HG03565 (cell line): ENCODE measurements around the gene MAT1A.

ENCODE experiments used
- ATAC-seq: cut with Tn5 transposase; IDR thresholded peaks from one replicate; pipeline ENCODE4 v1.9.1; 2021; ENCODE audit warnings: mild to moderate bottlenecking, moderate library complexity; ENCODE audit not compliant: unreplicated experiment

MAT1A gene

DNA sequence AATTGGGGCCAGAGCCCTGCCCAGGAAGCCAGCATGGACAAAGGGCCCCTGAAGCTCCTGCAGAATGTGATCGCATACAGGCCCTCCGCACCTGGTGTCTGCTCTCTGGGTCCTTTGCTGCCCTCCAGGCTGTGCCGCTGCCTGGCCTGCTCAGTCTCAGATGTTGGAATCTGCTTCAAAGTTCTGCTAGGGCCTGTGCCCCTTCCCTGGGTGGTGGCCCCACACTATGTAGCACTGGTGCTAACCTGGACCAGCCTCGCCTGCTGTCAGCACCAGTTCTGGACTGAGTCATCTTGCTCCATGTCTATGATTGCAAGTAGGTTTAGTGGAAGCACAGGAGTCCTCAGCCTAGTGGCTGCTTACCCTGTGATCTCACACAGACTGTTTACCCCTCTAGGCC, 6.3 kb downstream of the MAT1A start:
- no peak for ATAC-seq

DNA sequence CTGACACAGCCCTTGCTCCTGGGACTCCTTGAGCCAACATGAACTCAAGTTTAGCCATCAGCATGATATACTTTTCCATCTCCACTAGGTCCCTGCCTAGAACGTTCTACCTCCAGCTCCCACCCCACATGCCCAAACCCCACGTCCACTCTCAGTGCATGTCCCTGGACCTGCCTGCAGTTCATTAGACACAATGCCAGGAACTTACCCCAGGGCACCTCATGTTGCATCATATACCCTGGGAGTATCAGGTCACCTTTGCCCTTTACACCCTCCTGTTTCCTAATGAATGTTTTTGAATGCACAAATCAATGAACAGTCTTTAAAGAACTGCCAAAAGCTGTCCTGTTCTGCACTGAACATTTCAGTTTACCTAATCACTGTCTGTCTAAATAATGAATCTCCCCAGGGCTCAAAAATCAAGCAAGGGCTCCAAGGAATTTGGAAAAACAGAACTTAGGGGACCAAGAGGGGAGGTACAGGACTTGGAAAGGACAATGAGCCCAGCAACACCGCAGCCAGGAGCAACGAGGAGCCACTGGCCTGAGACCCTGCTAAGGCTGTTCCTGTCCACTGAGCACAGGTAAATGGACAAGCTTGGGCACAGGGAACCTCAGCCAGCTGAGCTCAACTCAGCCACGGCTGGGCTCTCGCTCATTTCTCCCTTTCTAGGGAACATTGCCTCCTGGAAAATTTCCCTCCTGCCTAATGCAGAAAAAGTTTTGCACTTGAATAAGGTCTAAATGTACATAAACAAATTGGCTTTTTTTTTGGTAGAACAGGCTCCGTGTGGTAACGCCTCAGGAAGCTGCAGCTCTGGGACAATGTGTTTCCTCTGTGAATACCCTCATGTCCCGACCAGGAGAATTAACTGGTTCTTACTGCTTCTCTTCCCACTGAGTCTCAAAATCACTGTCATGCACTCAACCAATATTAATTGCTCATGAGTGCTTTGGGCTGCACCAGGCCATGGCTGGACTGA, 7.4 kb downstream of the MAT1A start:
- ATAC-seq, result no peak

DNA sequence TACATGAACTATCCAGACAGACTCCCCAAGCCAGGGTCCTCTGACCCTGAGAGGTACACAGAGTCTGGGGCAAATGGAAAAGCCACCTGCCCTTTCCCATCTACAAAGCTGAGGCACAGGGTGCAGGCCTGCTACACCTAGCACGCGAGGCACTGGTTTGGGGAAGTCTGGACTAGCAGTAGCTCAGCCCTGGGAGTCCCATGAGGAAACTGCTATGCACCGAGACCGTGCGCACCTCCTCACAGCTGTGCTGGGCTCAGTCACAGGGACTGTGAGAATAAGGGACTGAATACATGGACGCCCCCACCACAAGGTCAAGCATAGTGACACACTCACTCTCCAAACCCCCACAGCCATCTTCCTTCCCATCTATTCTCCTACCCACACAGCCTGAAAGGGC, 8.2 kb downstream of the MAT1A start:
- ATAC-seq, result no peak

DNA sequence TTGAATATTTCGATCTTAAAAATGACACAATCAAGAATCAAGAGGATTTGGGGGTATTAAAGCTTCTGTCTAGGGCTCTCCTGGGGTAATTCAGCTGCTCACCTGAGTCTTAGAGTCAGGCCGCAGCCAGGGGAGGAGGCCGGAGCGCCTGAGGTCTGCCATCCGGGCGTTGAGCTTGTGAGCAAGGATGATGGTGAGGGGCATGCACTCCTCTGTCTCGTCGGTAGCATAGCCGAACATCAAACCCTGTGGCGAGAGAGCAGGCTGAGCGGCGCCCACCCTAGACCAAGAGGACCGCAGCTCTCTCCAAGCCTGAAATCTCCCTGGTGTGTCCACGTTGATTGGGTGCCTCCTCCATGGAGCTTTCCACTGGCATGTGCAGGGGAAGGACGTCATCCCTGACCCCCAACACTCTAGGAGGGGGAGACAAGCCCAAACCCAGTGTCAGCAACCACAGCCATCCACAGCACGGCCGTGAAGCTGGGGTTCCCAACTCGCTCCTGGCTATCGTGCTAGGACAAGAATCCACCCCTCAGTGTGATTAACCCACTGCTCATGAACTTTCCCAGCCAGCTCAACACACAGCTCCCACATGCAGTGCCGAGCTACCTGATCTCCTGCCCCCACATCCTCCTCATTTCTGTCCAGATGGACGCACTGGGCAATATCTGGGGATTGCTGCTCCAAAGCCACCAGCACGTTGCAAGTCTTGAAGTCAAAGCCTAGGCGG, 9.2 kb downstream of the MAT1A start:
- no peak for ATAC-seq

DNA sequence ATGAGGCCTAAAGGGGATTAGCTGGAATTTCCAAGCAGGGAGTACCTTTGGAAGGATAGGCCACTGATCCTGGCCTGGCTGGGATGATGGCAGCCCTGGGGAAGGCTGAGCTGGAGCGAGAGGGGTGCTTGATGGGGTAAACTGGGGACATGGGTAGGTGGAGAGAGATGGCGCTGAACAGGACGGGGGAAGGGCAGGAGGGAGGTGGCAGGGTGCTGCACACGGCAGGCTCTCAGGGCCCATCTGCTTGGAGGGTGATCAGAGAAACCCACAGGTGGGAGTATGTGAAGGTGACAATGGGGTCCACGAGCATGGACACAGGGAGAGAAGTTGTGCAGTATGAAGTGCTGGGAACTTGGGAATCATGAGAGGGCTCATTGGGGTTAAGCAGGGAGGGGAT, 10.3 kb downstream of the MAT1A start:
- no peak for ATAC-seq

DNA sequence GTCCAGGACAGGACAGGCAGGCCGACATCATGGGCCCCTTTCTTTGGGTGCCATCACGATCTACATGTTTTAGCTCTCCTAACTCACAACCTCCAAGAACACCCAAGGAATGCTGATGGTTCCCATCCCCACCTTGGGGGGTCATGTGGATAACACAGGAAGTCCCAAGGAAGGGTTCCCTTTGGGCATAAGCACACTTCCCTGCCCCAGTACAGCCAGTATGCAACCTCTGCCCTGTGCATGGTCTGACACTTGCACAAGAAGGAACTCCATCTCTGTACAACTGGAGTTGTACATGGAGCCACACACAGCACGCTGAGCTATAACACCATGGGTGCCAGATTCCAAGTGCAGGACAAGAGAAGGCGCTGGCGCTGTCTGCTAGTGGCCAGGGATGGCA, 11.0 kb downstream of the MAT1A start:
- no peak for ATAC-seq

DNA sequence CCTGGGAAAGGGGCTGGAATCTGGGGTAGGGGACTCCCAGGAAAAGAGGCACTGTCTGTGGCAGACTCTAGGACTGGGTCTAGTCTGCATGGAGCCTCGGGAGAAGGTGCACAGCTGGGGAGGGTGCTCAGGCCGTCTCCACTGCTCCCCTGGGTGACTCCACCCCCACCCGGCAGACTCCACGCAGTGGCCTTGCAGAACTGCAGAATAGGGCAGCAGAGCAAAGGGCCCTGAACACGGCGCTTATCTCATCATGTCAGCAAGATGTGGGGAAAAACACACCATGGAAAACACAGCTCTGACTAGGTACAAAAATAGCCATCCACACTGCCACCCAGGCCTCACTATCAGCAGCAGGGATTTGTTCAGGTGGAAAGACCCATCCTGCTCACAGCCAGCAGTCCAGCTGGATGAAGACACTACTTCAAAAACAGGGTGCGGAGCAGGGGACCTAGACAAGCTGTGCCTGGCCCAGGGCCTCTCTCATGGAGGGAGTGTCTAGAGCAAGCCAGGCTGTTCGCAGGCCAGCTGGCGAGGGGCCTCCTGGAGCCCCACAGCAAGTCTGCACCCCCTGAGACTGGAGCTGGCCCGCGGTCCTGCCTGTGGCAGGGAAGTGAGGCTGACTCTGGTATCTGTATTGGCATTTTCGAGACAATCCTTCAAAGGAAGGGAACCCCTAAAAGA, 11.7 kb downstream of the MAT1A start:
- no peak for ATAC-seq

DNA sequence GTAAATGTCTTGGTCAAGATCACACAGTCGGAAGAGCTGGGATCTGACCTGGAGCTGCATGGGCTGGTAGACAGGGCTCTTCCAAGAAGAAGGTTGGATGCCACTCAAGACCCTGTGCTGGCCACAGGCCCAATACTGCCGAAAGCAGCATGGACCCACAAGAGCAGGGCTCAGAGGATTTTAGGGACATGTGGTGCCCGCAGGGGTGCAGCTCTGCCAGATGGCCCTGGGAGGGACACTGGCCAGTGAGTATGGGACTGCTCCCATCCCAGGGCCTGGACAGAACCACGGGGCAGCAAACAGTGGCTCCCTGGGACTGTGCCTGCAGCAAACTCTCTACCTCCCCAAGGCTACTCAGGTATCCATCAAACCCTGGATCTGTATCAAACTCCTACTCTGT, 12.4 kb downstream of the MAT1A start:
- no peak for ATAC-seq

DNA sequence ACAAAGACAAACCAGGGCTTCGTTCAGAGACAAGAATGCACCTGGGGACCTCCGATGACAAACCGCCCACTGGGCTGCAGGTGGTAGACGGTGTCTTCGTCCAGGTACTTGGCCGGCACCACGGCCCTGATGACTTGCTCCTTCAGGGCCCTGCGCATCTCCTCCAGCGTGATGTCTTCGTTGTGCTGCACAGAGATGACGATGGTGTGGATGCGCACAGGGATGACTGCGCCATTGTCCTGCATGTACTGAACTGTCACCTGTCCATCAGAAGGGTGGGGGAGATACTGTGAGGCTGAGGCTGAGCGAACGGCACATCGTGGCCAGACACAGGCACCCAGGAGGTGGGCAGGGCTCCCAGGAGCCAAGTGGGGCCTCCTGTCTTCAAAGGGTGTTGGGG, 13.1 kb downstream of the MAT1A start:
- ATAC-seq, result no peak

DNA sequence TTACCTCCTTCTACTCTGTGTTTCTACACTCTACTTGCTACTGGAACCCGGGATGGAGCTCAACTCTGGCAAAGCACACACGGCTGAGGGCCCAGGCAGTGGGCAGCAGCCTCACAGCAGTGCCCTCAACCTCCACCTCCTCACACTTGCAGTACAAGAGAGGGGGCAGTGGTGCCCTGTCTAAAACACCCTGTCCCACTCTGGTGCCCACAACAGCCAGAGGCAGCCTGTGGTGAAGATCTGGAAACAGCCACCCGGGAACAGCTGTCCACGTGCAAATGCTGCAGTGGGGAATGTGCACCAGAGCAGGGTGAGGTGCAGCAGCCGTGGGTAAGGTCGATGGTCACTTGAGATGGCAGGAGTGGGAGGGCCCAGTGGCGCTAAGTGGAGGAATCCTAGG, 13.7 kb downstream of the MAT1A start:
- ATAC-seq, result no peak

DNA sequence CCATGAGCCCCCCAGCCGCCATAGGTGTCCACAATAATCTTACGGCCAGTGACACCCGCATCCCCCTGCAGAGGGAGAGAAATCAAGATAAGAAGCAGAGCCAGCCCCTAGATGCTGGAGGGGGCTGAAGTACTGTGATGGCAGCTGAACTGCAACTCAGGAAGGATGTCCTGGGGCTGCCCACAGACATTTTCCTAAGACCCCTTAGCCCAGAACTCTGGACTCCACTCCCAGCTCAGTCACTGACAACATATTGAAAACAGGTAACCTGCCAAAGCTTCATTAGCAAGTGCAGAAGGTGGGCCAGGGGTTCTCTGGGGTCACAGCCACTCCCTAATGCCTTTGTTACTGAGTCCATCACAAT, 14.3 kb downstream of the MAT1A start:
- no peak for ATAC-seq

DNA sequence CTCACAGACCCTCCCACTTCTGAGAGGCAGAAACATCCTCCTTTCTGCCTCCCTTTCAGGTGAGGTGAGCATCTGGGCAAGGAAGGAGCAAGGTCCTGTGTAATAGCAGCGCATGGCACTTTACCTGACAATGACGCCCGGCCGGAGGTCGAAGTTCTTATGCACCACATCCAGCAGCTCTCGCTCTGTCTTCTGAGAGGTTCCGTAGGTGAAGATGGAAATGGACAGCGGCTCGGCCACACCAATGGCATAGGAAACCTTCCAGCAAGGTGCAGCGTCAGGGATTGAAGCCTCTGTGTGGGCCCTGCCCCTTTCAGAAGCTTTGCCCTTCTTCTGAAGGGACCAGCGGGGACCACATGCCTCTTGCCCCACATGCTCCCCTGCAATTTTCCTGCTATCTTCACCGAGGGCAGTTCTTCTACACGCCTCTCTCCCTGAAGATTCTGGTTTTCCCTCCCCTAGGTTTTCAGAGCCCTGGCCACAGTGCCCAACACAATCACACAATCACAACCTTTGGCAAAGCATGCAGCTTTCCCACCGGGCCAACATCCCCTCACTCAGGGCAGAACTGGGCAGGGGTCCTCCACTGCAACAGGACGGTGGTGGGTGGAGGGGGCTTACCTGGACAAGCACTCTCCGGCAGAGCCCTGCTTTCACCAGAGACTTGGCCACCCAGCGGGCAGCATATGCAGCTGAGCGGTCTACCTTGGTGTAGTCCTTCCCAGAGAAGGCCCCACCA, 14.9 kb downstream of the MAT1A start:
- ATAC-seq, result no peak

DNA sequence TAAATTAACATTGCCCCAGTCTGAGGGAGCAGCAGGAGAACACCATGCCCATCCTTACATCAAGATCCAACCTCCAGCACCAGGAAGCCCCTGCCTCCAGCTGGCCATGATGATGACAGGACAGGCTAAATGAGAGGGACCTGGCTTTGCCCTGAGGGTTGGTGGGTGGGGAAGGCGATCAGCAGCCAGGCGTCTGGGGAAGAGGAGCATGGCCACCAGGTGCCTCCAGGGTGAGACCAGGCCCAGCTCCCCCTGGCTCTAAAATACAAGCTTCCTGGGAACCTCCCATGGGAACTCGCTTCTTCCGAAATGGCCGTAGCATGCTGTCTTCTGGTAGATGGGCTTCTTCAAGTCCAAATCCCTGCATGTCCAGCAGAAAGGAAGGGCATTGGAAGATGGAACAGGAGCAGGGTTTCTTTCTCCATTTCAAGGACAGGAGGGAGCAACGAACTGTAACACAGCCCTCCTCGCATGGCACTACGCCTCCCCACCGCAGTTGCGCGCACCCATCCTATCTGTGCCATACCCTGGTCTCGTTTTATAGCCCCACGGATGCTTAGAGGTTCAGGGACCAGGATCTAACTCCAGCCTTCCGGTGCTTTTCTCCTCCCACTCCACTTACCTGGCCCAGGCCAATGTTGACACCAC, 15.8 kb downstream of the MAT1A start:
- no peak for ATAC-seq

DNA sequence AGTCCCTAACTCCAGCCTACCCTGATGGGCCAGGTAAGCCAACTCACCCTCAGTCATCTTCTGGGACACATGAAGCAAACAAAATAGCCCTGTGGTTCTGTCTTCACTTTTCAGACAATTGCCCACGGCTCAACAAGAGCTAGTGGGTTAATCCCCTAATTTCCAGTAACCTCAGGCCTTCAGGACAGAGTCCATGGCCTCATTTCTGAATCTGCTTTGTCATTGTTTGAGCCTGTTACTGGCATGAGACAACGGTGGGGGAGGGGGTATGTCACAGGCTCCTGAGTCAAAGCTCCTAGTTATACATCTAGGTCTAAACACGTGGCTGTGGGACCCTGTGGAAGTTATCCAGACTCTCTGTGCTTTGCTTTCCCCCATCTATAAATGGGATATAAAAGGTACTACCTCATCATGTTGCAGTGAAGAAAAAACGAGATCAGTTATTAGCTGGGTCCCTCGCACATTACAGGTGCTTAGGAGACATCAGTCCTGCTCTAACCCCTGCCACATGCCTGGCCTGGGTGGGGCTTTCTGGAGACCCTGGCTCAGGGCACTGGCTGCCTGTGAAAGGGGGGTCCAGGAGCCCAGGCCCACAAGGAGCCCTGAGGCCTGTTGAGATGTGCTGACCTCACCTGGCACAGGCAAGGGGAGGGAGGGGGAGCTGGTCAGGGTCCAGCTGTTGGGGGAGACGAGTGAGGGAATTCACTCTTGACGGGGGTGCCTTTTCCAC, 16.5 kb downstream of the MAT1A start:
- ATAC-seq, result no peak

DNA sequence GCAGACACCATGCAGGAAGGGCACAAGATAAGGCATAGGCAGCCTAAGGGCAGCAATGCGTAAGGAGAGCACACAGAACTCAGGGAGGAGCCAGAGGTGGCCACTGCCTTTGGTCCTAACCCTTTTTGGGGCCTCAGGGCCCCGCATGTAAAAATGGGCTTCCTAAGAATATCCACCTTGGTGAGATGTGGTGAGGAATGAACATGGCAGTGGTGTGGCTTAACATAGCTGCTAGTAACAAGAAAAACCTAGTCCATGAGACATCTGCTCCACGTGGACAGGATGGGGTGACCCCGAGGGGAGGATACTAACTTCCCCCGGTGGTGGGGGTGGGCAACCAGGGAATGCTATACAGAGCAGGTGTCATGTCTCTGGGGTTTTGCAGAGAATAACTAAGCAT, 18.0 kb downstream of the MAT1A start:
- ATAC-seq, result no peak

DNA sequence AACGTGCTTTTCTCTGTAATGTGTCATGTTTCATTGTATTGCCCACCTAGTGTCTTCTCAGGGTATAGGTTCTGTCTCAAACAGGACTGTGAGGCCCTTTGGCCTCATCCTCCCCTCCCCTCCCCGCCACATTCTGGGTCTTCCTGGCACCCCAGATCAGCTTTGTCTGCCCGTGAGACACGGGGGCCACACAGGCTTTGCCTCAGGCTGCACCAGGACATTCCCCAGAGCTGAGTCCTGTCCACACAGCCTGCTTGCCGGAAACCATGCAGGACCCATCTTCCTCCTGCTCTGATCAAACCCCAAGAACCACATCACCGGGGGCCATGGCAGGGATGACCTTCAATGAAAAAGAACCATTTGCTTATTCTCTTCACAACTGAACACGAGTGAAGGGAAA, 18.6 kb downstream of the MAT1A start:
- ATAC-seq, result no peak

DNA sequence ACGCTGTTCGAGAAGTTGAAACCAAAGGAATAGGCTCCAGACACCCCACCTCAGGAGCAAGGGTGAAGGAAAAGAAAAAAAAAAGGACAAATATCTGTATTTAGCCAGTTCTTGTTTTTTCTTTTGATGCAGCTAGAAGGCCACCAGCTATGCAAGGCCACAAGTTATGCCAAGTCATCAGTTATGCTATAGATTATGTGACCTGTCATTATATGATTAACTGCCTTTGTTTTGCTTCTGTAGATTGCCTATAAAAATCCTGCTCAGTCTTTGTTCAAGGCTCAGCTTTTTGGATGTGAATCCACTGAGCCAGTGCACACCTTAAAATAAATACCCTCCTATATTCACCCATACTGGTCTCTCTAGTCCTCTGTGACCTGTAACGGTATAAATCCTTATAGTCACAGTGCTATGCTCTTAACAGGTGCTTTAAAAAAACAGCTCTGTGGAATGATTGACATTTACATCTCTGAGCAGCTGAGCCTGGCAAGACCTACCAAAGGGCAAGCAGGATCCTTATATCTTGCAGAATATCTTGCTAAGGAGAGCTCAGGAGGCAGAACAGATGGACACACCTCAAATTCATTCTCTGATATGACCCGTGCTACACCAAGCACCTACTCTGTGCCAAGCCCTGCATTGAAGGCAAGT, 20.4 kb downstream of the MAT1A start:
- ATAC-seq, result no peak

DNA sequence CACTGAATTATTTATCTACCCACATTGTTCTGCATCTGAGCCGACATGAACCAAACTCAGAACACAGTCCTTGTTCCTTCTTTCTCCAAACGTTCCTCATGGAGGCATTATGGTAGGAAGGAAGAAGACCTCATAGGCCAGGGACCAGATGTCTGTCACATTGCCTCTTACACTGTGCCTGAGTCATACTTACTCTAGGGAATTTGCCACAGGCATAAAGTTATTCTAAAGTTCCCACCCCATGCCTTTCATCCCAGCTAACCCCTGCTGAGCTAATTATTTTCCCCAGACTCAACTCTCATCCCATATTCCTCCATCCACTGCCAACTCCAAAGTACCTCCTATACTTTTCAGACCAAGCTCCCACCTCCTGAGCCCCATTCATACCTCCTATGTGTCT, 21.2 kb downstream of the MAT1A start:
- ATAC-seq, result no peak

DNA sequence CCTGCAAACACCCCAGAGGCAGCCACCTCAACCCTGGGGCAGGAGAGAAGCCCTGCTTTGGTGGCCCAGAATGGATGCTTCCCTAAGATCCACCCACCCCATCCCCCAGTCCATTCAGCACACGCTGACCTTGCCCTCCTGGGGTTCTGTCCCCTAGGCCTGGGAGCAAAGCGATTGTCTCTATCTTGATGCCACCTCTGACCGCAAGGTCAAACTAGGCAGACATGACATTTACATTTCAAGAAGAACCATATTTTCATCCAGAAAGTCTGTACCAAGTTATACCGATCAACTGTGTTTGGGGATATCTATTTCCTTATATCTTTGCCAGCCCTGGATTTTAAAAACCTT, 23.0 kb downstream of the MAT1A start:
- no peak for ATAC-seq
